GM23338 (cell line): ENCODE data around the gene TRAF1.

Experiments used
- CREB1 ChIP-seq: fragments of 250-450 bp; sonication (Bioruptor Pico); IDR thresholded peaks from 2 replicates; pipeline ENCODE4 v1.5.0; 2020; ENCODE audit warnings: low read depth, mild to moderate bottlenecking, moderate library complexity
- CTCF ChIP-seq, 2 experiments: fragments of 200-600 bp in 1 of 2; sonication (generic) in 1 of 2; conservative IDR thresholded peaks; 2 replicates each; pipeline versions ENCODE4 v1.5.1 to v1.6.1; 2016 to 2017; ENCODE audit warnings: antibody characterized with exemption in 2 of 2, low read depth in 2 of 2, mild to moderate bottlenecking in 2 of 2, moderate library complexity in 1 of 2
- EZH2phosphoT487 ChIP-seq: fragments of 200-600 bp; sonication (generic); IDR thresholded peaks from one replicate; pipeline ENCODE4 v1.8.1; 2018; ENCODE audit warnings: antibody characterized with exemption; ENCODE audit not compliant: unreplicated experiment
- POLR2AphosphoS5 ChIP-seq: IDR thresholded peaks from 2 replicates; pipeline ENCODE4 v1.6.1; 2016; ENCODE audit warnings: antibody characterized with exemption, low read depth
- STAT1 ChIP-seq: IDR thresholded peaks from one replicate; pipeline ENCODE4 v1.6.1; 2016; ENCODE audit warnings: antibody characterized with exemption; ENCODE audit not compliant: unreplicated experiment
- ZNF331 ChIP-seq: fragments of 250-450 bp; sonication (Bioruptor Pico); IDR thresholded peaks from 2 replicates; pipeline ENCODE4 v1.5.0; 2020; ENCODE audit warnings: low read depth, mild to moderate bottlenecking, moderate library complexity

GRCh38 chr9:120950421-120951388 is 24.1 kb upstream of the TRAF1 start:
- TF ChIP-seq EZH2phosphoT487: no peak
- TF ChIP-seq CREB1: no peak
- TF ChIP-seq POLR2AphosphoS5: no peak
- no peak for TF ChIP-seq CTCF (conservative IDR thresholded peaks at IDR 0.05; ENCODE audit: low read depth in 2 of 2)
- TF ChIP-seq STAT1: no peak
- no peak for TF ChIP-seq ZNF331
